NCI-H128 (cell line): ENCODE data around the gene SH2D2A.

Source experiments
- DNase-seq: peaks from one replicate; lab custom pipeline; 2025; ENCODE audit not compliant: unreplicated experiment; lab: John Stamatoyannopoulos, UW

SH2D2A gene

DNA sequence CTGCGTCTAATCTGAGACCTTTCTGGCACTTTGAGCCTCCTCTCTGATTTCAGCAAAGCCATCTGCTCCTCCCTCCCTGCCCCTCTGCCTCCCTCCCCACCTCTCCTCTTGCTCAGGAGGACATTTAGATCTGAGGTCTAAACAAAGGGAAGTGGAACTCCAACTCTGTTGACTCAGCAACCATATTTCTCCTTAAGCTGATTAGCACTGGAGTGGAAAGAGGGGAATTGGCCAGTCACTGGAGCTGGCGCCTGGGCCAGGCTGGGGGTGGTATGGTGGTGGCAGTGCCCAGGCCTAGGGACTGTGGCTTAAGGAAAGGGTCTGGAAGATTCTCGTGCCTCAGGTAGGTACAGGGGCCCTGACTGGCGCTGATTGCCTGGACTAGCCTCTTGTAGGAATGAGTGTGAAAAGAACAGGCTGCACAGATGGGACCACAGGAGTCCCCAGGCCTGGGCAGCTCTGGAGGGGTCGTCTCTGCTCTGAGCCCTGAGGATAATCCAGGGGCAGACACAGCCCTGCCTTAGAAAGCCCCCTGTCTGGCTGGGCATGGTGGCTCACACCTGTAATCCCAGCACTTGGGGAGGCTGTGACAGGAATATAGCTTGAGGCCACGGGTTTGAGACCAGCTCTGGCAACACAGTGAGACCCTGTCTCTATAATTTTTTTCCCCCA lies 11.9 kb downstream of the SH2D2A start:
- DNase-seq = peak; percentile 34

- no peak for DNase-seq
Measured at GRCh38 chr1:156804026-156804425, 12.6 kb downstream of the SH2D2A start.

GRCh38 chr1:156803086-156803851 lies 13.4 kb downstream of the SH2D2A start:
- no peak for DNase-seq

DNA sequence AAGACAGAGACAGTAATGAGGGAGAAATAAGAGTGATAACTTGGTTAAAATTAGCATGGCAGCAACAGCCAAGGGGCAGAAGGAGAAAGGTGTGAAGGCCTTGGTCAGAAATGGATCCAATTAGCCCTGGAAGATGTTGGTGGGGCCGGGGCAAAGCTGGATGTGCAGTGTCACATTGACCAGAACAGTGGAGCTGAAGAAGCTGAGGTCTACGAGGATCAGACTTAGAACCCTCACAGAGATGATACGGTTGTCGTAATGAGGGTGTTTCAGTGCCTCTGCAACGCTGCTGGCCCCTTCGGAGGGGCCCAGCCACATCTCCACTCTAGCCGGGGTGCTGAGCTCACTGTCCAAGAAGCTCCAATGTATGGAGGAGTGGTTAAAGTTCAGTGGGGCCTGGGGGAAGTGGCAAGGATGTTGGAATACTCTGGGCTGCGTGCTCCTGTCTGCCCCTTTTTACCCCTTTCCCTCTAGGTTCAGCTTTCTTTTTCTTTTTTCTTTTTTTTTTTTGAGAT lies 14.2 kb downstream of the SH2D2A start:
- no peak for DNase-seq

DNA sequence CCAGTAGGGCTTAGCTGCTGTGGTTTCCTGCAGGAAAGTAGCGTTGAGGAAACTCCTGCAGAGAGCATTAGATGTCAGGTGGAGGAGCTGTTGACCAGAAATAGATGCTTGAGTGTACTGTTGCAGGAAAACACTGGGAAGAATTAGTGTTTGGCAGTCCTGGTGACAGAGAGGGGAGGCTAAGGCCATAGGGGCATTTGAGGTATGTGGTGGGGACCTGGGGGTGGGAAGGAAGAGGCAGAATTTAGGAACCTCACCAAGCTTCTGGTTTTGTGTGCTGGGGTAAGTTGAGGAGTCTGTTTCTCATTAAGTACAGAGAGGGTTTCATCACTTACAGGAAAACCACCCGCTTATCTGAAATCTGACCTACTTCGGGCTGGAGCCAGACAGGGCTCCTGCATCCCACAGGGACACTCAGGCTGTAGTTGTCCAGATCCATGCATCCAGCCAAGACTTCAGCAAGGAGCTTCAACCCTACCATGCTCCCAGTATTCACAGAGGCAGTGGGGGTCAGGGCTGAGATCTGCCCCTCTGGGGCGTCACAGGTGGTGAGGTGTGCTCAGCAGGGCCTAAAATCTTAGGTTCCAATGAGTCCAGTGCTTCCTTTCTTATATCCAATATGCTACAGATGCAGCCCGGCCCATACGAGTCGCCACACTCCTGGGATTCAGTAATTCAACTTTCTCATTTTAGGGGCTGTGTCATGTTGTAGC lies 15.1 kb downstream of the SH2D2A start:
- no peak for DNase-seq

GRCh38 chr1:156797212-156797871 lies 19.3 kb downstream of the SH2D2A start:
- no peak for DNase-seq

DNA sequence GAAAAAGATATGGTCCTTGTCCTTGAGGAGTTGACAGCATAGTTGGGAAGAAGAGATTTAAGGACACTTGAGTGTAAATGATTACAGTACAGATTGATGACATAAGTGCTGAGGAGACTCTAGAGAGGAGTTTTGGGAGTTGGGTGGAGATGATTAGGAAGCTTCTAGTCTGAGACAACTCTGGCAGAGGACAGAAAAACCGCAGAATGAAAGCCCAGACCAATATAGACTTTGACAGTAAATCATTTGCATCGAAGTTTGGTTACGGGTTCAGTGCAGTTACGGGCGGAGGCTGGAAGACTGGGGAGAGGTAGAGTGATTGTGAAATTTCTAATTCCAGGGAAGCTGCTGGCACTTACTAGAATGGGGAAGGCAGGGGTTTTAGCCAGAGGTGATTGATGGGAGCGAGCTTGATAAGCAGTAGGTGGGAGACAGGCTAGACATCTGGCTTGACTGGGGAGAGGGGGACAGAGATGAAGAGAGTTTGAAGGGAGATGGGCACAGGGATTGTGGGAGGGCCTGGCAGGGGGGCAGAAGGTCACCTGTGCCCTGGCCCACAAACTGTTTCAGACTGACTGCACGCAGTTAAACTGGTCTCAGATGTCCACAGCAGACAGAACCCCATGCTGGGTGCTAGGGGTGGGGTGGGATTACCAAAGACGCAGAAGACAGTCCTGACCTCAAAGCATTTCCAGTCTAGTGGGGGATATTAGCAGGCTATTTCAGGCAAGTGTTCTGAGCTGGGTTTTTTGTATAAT lies 20.1 kb downstream of the SH2D2A start:
- no peak for DNase-seq

- no peak for DNase-seq
Measured at GRCh38 chr1:156795787-156796186, 20.9 kb downstream of the SH2D2A start.

- DNase-seq = no peak
Measured at GRCh38 chr1:156795374-156795733, 21.3 kb downstream of the SH2D2A start.

DNA sequence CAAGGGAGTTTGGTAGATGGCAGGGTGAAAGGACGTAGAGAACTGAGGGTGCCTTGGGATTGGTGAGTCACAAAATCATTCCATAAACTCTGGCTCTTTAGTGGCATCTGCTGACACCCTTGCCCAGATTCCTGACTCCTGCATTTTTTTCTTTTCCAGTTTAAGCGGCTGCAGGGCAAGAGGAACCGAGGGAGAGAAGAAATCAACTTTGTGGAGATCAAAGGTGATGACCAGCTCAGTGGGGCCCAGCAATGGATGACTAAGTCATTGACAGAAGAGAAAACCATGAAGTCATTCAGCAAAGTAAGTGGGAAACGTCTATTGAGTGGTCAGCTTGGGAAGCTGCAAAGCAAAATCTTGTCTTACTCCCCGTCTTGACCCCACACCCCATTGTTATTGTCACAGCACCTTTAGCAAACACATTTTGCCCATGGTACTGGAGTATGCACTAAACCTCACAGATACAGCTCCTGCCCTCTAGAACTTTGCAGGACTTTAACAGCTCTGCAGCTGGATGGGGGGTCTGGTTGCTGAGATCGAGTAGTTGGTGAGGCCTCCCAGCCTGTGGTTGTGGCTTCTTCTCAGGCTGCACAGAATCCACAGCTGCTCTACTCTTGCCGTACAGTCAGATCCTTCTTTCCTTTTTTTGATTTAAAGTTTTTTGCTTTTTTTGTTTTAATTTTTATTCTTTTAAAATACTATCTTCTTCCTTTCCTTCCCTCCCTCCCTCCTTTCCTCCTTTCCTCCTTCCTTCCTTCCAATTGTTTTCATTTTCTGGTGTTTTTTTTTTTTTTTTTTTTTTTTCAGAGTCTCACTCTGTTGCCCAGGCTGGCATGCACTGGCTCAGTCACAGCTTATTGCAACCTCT lies 21.9 kb downstream of the SH2D2A start:
- DNase-seq = no peak

DNA sequence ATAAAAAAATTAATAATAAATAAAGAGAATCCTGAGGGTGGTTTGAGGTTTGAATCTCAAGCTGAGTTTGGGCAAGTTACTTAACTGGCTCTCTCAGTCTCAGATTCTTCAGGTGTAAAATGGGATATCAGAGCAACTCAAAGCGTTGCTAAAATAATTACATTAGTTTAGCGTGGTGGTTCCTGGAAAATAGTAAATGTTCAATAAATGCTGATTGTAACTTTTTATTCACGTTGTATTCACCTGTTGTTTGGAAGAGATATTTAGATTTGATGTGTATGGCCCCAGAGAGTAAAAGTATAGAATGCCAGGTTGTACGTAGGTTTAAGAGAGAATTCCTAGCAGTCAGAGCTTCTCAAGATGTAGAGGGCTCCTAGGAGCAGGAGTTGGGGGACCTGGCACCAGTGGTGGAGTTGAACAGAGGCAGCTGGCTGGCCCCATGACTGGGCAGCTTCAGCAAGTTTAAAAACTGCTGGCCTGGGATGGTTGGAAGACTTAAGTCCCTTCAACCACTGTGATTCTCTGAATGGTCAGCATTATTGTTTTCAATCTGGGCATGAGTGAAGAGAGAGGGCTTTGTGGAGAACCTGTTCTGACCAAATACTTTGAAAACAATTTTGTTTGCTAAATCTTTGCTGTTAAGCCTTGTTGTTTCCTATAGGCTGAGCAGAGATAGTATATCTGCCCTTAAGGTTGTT lies 26.9 kb downstream of the SH2D2A start:
- DNase-seq = no peak

GRCh38 chr1:156788136-156788535 lies 28.5 kb downstream of the SH2D2A start:
- no peak for DNase-seq

DNA sequence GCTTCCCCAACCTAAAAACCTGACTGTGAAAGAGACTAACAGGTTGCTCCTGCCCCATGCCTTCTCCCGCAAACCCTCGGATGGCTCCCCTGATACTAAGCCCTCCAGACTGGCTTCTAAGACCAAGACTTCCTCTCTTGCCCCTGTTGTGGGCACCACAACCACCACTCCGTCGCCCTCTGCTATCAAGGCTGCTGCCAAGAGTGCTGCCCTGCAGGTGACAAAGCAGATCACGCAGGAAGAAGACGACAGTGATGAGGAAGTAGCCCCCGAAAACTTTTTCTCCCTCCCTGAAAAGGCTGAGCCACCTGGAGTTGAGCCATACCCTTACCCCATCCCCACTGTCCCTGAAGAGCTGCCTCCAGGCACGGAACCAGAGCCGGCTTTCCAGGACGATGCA lies 30.0 kb downstream of the SH2D2A start:
- no peak for DNase-seq

DNA sequence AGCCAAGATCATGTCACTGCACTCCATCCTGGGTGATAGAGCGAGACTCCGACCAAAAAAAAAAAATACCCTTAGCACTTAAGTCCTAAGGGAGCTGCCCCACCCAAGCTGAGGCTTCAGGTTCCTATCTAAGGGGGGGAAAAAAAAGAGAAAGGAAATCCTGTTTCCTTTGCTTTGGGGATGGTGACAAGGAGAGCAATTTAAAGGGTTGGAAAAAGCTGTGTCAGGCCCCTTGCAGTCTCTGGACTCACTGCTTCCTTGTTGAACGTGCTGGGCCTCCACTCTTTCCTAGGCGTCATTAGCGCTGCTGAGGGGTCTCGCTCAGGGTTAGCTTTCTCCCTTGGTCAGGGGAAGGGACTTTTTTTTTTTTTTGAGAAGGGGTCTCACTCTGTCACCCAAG lies 31.2 kb downstream of the SH2D2A start:
- DNase-seq = no peak

- DNase-seq = no peak
Measured at GRCh38 chr1:156781585-156782186, 35.0 kb downstream of the SH2D2A start.

GRCh38 chr1:156777573-156777972 lies 39.1 kb downstream of the SH2D2A start:
- DNase-seq = no peak

DNA sequence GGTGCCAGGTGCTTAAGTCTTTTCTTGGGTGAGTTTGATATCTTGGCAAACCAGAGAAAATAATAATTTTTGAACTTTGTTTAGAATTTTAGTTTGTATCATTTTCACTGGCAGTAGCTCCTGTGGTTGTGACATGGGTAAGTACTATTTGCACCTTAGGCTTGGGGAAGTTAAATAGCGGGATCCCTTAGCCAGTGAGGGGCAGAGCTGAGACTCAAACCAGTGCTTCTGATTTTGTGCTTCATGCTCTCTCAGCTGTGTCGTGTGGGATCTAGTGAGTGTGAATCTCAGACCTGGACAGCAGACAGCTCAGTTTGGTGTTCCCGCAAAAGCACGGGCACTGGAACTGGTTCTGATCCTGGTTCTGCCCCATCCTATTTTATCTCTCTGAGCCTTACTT lies 39.7 kb downstream of the SH2D2A start:
- DNase-seq = no peak

DNA sequence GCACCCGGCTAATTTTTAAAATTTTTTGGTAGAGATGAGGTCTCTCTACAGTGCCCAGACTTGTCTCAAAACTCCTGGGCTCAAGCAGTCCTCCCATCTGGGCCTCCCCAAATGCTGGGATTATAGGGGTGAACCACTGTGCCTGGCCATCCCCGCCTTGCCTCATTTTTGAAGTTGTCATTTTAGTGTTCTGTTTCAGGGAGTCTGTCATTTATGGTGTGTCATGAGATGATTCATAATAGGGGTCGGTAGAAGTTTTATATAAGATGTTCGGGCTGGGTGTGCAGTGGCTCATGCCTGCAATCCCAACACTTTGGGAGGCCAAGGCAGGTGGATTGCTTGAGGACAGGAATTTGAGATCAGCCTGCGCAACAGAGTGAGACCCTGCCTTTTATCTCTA lies 40.8 kb downstream of the SH2D2A start:
- DNase-seq = no peak

DNA sequence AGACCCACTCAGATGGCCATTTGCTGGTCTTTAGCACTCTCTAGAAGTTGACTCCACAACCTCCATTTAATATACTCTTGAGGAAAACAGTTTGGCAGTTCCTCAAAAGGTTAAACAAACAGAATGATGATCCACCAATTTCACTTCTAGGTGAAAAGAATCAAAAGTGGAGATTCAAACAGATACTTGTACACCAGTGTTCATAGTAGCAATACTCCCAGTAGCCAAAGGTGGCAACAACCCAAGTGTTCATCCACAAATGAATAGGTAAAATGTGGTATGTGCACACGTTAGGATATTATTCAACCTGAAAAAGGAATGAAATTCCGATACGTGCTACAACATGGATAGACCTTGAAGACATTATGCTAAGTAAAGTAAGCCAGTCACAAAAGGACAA lies 43.0 kb downstream of the SH2D2A start:
- no peak for DNase-seq
